H1 (cell line): ENCODE measurements around the gene GALNT18. TPM values are rescaled to one million over a fixed set of nuclear protein-coding genes. Genes with fewer than 3 reads are reported as not detected.

Experiments
- CTCF ChIA-PET: fragments of 300-600 bp; sonication (Branson Sonifier 250); formaldehyde crosslinking; loops from one replicate; lab custom pipeline; 2021; ENCODE audit not compliant: partially characterized antibody; lab: Charles Lee
- POLR2A ChIA-PET: fragments of 300-600 bp; sonication (Branson Sonifier 250); formaldehyde crosslinking; loops from one replicate; lab custom pipeline; 2021; ENCODE audit warnings: inconsistent platforms; ENCODE audit not compliant: partially characterized antibody; lab: Charles Lee
- DNase-seq, 2 experiments: peaks; one replicate each; pipeline versions ENCODE4 v3.0.0 to v3.0.0-alpha.2; 2010 to 2022; ENCODE audit warnings: low spot score in 2 of 2, low read depth in 1 of 2, mixed read lengths in 1 of 2
- FAIRE-seq: peaks from 2 replicates; lab custom pipeline; 2011; peaks lifted over from hg19 to GRCh38; lab: Jason Lieb, UNC
- H2AFZ ChIP-seq: 2 replicates; pipeline ENCODE4 v1.8.1; 2012; ENCODE audit warnings: low read length, inconsistent platforms
- H2AK5ac ChIP-seq: 2 replicates; pipeline ENCODE4 v1.6.1; 2013; ENCODE audit warnings: low read depth, low read length
- H2BK120ac ChIP-seq: replicated peaks from 2 replicates; pipeline ENCODE3; 2013; ENCODE audit warnings: low read depth, low read length, inconsistent platforms
- H2BK12ac ChIP-seq: 2 replicates; pipeline ENCODE4 v1.6.1; 2013; ENCODE audit warnings: low read depth, low read length
- H2BK15ac ChIP-seq: 2 replicates; pipeline ENCODE4 v1.6.1; 2013; ENCODE audit warnings: low read length
- H2BK20ac ChIP-seq: 2 replicates; pipeline ENCODE4 v1.6.1; 2013; ENCODE audit warnings: low read length
- H2BK5ac ChIP-seq: 2 replicates; pipeline ENCODE4 v1.6.1; 2013; ENCODE audit warnings: low read depth, low read length
- H3K14ac ChIP-seq: 2 replicates; pipeline ENCODE4 v1.6.1; 2013; ENCODE audit warnings: inconsistent platforms; ENCODE audit not compliant: insufficient read length
- H3K18ac ChIP-seq: 2 replicates; pipeline ENCODE4 v1.6.1; 2013; ENCODE audit warnings: low read length; ENCODE audit errors: extremely low read depth
- H3K23ac ChIP-seq: 2 replicates; pipeline ENCODE4 v1.6.1; 2013; ENCODE audit warnings: inconsistent platforms; ENCODE audit not compliant: insufficient read length
- H3K23me2 ChIP-seq: 2 replicates; pipeline ENCODE4 v1.6.1; 2013; ENCODE audit warnings: low read depth, low read length
- H3K27ac ChIP-seq: 2 replicates; pipeline ENCODE4 v1.6.1; 2011; ENCODE audit warnings: low read depth, low read length, inconsistent platforms
- H3K27me3 ChIP-seq, 4 experiments: replicated peaks in 1 of 4; 1 replicate in 1 of 4; 2 replicates in 3 of 4; pipeline versions ENCODE4 v1.6.1 to v1.8.1; 2011 to 2013; ENCODE audit warnings: low read length in 3 of 4, mild to moderate bottlenecking in 3 of 4, inconsistent platforms in 2 of 4, mixed read lengths in 2 of 4, moderate library complexity in 1 of 4; ENCODE audit not compliant: control insufficient read depth in 3 of 4, insufficient read depth in 3 of 4; ENCODE audit errors: extremely low read depth in 1 of 4
- H3K36me3 ChIP-seq, 4 experiments: 2 replicates each; pipeline versions ENCODE4 v1.6.1 to v1.8.1; 2011 to 2013; ENCODE audit warnings: mild to moderate bottlenecking in 4 of 4, low read length in 3 of 4, moderate library complexity in 2 of 4, control low read depth in 1 of 4, inconsistent platforms in 1 of 4; ENCODE audit not compliant: insufficient read depth in 4 of 4, control insufficient read depth in 2 of 4
- H3K4ac ChIP-seq: replicated peaks from 2 replicates; pipeline ENCODE3; 2013; ENCODE audit warnings: low read length, low read depth, mixed read lengths, inconsistent platforms; ENCODE audit not compliant: insufficient read length
- H3K4me1 ChIP-seq, 4 experiments: replicated peaks in 1 of 4; 1 replicate in 1 of 4; 2 replicates in 3 of 4; pipeline versions ENCODE4 v1.6.1 to v1.8.1; 2011 to 2013; ENCODE audit warnings: low read length in 3 of 4, inconsistent platforms in 2 of 4, mixed read lengths in 1 of 4; ENCODE audit not compliant: insufficient read depth in 4 of 4, control insufficient read depth in 3 of 4
- H3K4me2 ChIP-seq, 2 experiments: 2 replicates each; pipeline versions ENCODE4 v1.6.1 to v1.8.1; 2011 to 2013; ENCODE audit warnings: low read depth in 2 of 2, low read length in 2 of 2, control low read depth in 1 of 2, inconsistent platforms in 1 of 2, mild to moderate bottlenecking in 1 of 2; ENCODE audit not compliant: insufficient read depth in 1 of 2
- H3K4me3 ChIP-seq, 4 experiments: fragments of 200-600, 300-600 bp in 1 of 4; sonication (generic), shearing (Covaris generic), sonication (Bioruptor Twin) in 1 of 4; 2 replicates each; pipeline versions ENCODE4 v1.5.1 to v1.8.1; 2011 to 2016; ENCODE audit warnings: low read length in 4 of 4, low read depth in 3 of 4, control low read depth in 2 of 4, inconsistent platforms in 2 of 4, mild to moderate bottlenecking in 2 of 4, mixed read lengths in 1 of 4, moderate library complexity in 1 of 4; ENCODE audit not compliant: insufficient read depth in 2 of 4; ENCODE audit errors: extremely low read depth in 1 of 4
- H3K56ac ChIP-seq: replicated peaks from 2 replicates; pipeline ENCODE3; 2013; ENCODE audit warnings: low read depth, mild to moderate bottlenecking, mixed read lengths, low read length, inconsistent platforms; ENCODE audit not compliant: insufficient read length
- H3K79me1 ChIP-seq: 2 replicates; pipeline ENCODE4 v1.6.1; 2013; ENCODE audit warnings: low read depth, low read length, control low read depth
- H3K79me2 ChIP-seq, 2 experiments: 2 replicates each; pipeline versions ENCODE4 v1.6.1 to v1.8.1; 2012 to 2013; ENCODE audit warnings: low read length in 2 of 2, mild to moderate bottlenecking in 2 of 2, inconsistent platforms in 1 of 2; ENCODE audit not compliant: insufficient read depth in 2 of 2, control insufficient read depth in 1 of 2
- H3K9ac ChIP-seq, 4 experiments: replicated peaks in 1 of 4; 1 replicate in 1 of 4; 2 replicates in 3 of 4; pipeline versions ENCODE4 v1.6.1 to v1.8.1; 2011 to 2013; ENCODE audit warnings: low read depth in 3 of 4, low read length in 3 of 4, control low read depth in 2 of 4, mild to moderate bottlenecking in 2 of 4, moderate library complexity in 2 of 4, inconsistent platforms in 1 of 4; ENCODE audit errors: extremely low read depth in 1 of 4
- H3K9me3 ChIP-seq, 2 experiments: 2 replicates each; pipeline versions ENCODE4 v1.6.1 to v1.8.1; 2012 to 2013; ENCODE audit warnings: mild to moderate bottlenecking in 2 of 2, moderate library complexity in 2 of 2, control low read depth in 1 of 2, inconsistent platforms in 1 of 2, low read depth in 1 of 2, low read length in 1 of 2, mixed read lengths in 1 of 2; ENCODE audit not compliant: insufficient read depth in 2 of 2
- H4K20me1 ChIP-seq, 2 experiments: replicated peaks in 1 of 2; 2 replicates each; pipeline versions ENCODE3 to v1.8.1; 2011 to 2013; ENCODE audit warnings: inconsistent platforms in 2 of 2, low read length in 2 of 2, mild to moderate bottlenecking in 1 of 2; ENCODE audit not compliant: insufficient read depth in 2 of 2, control insufficient read depth in 1 of 2
- H4K5ac ChIP-seq: 2 replicates; pipeline ENCODE4 v1.6.1; 2013; ENCODE audit warnings: low read length, low read depth, mixed read lengths, inconsistent platforms; ENCODE audit not compliant: insufficient read length
- H4K8ac ChIP-seq: 2 replicates; pipeline ENCODE4 v1.8.0; 2013; ENCODE audit warnings: mild to moderate bottlenecking, moderate library complexity, low read length, inconsistent platforms; ENCODE audit not compliant: insufficient read depth; ENCODE audit errors: extremely low read depth
- H4K91ac ChIP-seq: replicated peaks from 2 replicates; pipeline ENCODE3; 2013; ENCODE audit warnings: low read length, mixed read lengths, inconsistent platforms; ENCODE audit not compliant: insufficient read length
- BACH1 ChIP-seq: IDR thresholded peaks from 2 replicates; pipeline ENCODE4 v1.6.1; 2012; ENCODE audit warnings: low read length, improper control_type of control experiment
- KDM5A ChIP-seq: fragments of 200-600 bp; IDR thresholded peaks from 2 replicates; pipeline ENCODE4 v1.7.1; 2012; ENCODE audit warnings: mild to moderate bottlenecking, low read length, inconsistent platforms, mixed read lengths
- WGBS, 2 experiments: shearing (Covaris generic) in 1 of 2; methylation state at CpG; one replicate each; pipeline versions ENCODE4 v1.1.6 to v1.1.7; 2013 to 2015; ENCODE audit warnings: low lambda C conversion rate in 2 of 2, mixed read lengths in 2 of 2, inconsistent platforms in 1 of 2, low coverage in 1 of 2, missing lambda C conversion rate in 1 of 2; ENCODE audit not compliant: insufficient replicate concordance in 2 of 2, insufficient coverage in 1 of 2, insufficient read length in 1 of 2; ENCODE audit errors: extremely low coverage in 1 of 2, missing lambda C conversion rate in 1 of 2; 5-methylcytosine and 5-hydroxymethylcytosine counted together
- polyA plus RNA-seq, 7 experiments: library from polyadenylated mRNA; depleted of rRNA in 3 of 7; stranded (reverse) in 5 of 7; unstranded in 2 of 7; fragments of >200 nt in 5 of 7; fragments of 200-250 nt in 2 of 7; gene quantifications; 1 replicate in 5 of 7; 2 replicates in 1 of 7; 4 replicates in 1 of 7; pipeline versions ENCODE4 v1.2.1 to v1.2.3, GENCODE V29; 2011 to 2013; ENCODE audit warnings: missing spikeins in 2 of 7, mixed read lengths in 2 of 7
- total RNA-seq: library from RNA; stranded (reverse); fragmentation: NEBNext Ultra II Directional; extraction: Animal tissue kit (Norgen Biotek cat#: 25700); gene quantifications from 2 replicates; pipeline ENCODE4 v1.2.1, GENCODE V29; 2021

GALNT18 gene
- total and polyA plus RNA-seq, 2 of the 8 experiments (the other 6 are each of a cell fraction or from before 2014, with no cell fraction given): 6.0 to 9.4 TPM

GRCh38 chr11:11426226-11426952, 195.4 kb downstream of the GALNT18 start:
- H3K18ac ChIP-seq: no peak overlapping the region
- no peak overlapping the region for H4K5ac ChIP-seq
- DNase-seq (no peak), FAIRE-seq (no peak)
- no peaks in the 10 kb centered on the region for H3K9me3 ChIP-seq
- H3K14ac ChIP-seq: no peak overlapping the region
- POLR2A ChIA-PET: interaction anchor here (0.9 to 1.1 kb wide), 2 partner anchors 10 to 65 kb away, joined by 3 read pairs; no protein-coding TSS in a partner anchor
- H2AFZ ChIP-seq: no peak overlapping the region
- no peak overlapping the region for H2BK20ac ChIP-seq
- no peak overlapping the region for H3K9ac ChIP-seq
- no peak for TF ChIP-seq BACH1
- no peak for TF ChIP-seq KDM5A
- no peak overlapping the region for H3K4ac ChIP-seq
- no peak overlapping the region for H4K91ac ChIP-seq
- H3K23ac ChIP-seq: no peak overlapping the region
- no peak overlapping the region for H3K4me2 ChIP-seq
- H3K79me1 ChIP-seq: no peaks in the 10 kb centered on the region
- no peak overlapping the region for H3K56ac ChIP-seq
- peaks cover 0 to 4% (median 0%) of the 10 kb centered on the region in 4 experiments; a peak in 4 of 7 replicates for H3K4me1 ChIP-seq
- no peak overlapping the region for H2BK5ac ChIP-seq
- H3K79me2 ChIP-seq: no peaks in the 10 kb centered on the region
- no peak overlapping the region for H2BK12ac ChIP-seq
- WGBS, 2 experiments: 87% methylated on average over 4 of the region's 4 CpGs; no CpG with 5 or more reads in 1 of the 2 experiments
- H4K20me1 ChIP-seq: peaks cover 0 to 1% of the 10 kb centered on the region in 2 experiments
- CTCF ChIA-PET: interaction anchor here (0.6 to 2.1 kb wide), 8 partner anchors 8 to 451 kb away, joined by 3 to 7 read pairs (median 4); no protein-coding TSS in a partner anchor
- no peaks in the 10 kb centered on the region for H3K36me3 ChIP-seq
- no peaks in the 10 kb centered on the region for H3K23me2 ChIP-seq
- H2BK120ac ChIP-seq: no peak overlapping the region
- no peak overlapping the region for H2AK5ac ChIP-seq
- H3K27ac ChIP-seq: no peak overlapping the region
- H3K27me3 ChIP-seq: no peaks in the 10 kb centered on the region
- no peak overlapping the region for H4K8ac ChIP-seq
- no peak overlapping the region for H3K4me3 ChIP-seq
- no peak overlapping the region for H2BK15ac ChIP-seq
